ENCODE results near the gene STOX2. TPM values are rescaled to one million over a fixed set of nuclear protein-coding genes. Genes with fewer than 3 reads are reported as not detected.

The STOX2 gene
- total RNA-seq, 4 donors from 2014 or later, result 2.1 to 9.0 (median 3.9) TPM

GRCh38 chr4:183861426-183861825 is 43.7 kb upstream of the STOX2 start:
- no peak for TF ChIP-seq CTCF (IDR thresholded peaks at IDR 0.05; ENCODE audit: low read depth)

DNA sequence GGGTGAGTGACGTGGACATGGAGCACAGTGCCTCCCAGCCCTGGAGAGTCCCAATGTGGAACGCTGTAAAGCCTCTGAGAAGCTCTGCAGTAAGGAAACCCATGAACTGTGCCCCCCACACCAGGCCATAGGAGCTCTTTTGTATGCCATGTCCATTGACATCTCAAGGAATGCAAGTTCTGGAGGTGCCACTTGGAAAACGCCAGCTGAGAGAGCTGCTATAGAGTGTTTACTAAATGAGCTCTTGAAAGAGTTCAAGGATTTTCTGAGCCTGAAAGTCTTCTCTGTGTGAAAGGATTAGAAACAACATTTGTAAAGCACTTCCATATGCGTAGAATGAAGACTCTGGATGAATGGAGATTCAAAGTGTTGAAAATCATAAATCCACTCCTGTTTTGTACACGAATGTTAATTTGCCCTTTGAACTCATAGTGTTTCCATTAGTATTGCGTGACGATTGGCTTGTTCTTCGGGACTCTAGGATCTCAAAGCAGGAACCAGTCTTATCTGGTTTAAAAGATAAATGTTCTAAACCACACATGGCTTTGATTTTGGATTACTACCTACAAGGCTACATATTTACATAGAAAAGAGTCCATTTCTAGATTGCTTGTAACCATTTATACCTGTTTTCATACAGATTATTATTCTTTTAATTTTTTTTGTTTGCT is 41.8 kb upstream of the STOX2 start:
- no peak for TF ChIP-seq CTCF (IDR thresholded peaks at IDR 0.05; ENCODE audit: low read depth)

- TF ChIP-seq CTCF (IDR thresholded peaks at IDR 0.05; ENCODE audit: low read depth), result no peak
Observed at GRCh38 chr4:183867247-183867646, 37.9 kb upstream of the STOX2 start.

DNA sequence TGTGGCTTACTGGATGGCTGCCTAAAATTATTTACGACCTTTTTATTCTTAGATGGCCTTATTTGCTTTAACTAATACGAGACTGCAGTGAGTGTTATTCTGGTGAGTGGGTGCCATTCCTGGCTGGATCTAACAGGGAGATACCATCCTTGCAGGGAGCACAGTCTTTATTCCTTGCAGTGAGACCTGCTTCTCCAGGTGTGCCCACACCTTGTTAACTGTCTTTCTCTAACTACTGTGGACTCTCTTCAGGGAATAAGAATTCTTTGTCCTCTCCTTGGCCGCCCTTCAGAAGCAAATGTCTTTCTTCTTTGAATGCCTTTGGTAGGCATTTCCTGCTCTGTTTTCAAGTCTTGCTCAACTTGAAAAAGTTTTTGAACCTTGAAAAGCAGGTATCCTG is 34.1 kb upstream of the STOX2 start:
- TF ChIP-seq CTCF (IDR thresholded peaks at IDR 0.05; ENCODE audit: low read depth), result no peak

DNA sequence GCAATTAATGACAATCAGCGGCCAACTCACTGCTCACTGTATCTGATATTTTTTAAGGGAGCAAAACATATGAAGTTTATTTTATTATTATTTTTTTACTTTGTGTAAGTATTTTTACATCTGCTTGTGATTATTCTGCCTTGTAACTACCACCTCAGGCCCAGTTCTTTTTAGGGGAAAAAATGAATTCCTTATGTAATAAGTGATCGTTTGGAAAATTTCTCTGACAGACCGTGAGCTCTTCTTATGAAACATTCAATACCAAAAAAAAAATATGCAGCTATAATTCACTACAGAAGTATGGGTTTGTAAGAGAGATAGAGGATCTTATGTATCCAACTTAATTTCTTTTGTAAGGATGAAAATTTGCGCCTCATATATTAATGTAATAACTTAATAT is 33.5 kb upstream of the STOX2 start:
- TF ChIP-seq CTCF (IDR thresholded peaks at IDR 0.05; ENCODE audit: low read depth), result no peak

GRCh38 chr4:183872531-183872930 is 32.6 kb upstream of the STOX2 start:
- TF ChIP-seq CTCF (IDR thresholded peaks at IDR 0.05; ENCODE audit: low read depth), result no peak

- TF ChIP-seq CTCF (IDR thresholded peaks at IDR 0.05; ENCODE audit: low read depth), result no peak
Observed at GRCh38 chr4:183873409-183874185, 31.5 kb upstream of the STOX2 start.

Data from subcutaneous adipose tissue (tissue), 4 donors.